CD4-positive, alpha-beta T cell treated with Interleukin-15 for 4 hours (primary cell): Measurements from ENCODE around the gene PGLYRP4.
"Not testable (repeated sequence)": the region's sequence is repeated elsewhere in the genome, so short reads cannot be mapped to it uniquely, and the experiment has no call there.

Experiments used
- DNase-seq: peaks from one replicate; pipeline ENCODE4 v3.0.0-alpha.2; 2020; ENCODE audit warnings: low spot score

The PGLYRP4 gene

DNA sequence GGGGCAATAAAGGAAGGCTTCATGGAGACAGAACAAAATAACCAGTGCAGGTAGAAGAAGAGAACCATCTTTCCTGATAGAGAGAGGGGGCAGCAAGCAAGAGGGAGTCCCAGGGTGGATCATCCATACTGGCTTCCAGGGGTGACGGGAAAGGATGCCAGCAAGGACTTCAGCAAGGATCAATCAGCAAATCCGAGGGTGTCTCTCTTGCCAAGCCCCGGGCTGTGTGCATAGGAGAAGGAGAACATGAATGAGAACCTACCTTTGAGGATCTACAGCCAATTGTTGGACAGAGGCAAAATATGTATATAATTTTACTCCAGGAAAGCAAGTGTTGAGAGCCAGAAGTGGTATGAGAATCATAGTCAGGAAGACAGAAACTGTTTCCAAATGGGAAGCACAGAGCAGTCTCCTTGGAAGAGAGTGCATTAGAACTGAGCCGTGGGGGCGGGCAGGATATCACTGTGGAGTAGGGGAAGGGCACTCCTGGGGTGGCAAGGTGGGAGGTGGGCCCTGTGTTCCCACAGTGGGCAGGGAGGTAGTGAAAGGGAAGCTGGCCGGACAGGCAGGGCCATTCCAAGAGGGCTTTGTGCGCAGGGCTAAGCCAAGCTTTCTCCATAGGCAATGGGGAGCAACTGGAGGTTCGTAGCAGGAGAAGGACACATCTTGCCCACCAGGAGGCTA is 7.9 kb upstream of the PGLYRP4 start:
- DNase-seq: no peak

DNA sequence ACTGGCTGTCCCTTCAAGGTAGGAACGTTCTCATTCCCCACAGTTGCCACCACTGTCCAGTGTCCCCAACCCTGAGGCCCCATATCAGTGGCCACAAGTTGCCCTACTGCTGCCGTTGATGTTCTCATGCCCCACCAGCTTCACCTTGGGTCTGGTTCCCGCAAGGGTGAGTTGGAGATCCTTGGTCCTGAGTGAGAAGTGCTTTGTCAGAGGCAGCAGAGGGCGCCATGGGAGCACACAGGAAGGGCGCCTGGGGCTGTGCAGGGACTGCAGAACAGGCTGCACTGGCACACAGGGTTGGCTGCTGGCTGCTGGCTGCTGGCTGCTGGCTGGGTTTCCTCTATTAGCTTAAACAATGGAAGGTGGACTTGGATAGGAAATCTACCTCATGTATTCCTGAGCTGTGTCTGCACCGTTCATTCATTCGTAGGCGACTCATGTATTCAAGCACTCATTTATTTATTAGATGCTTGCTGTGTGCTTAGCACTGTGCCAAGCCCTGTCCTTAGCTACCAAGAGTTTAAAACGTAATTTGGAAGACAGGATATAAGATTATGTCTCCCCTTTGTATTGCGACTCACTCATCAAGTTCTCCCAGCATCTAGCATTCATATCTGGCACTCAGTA is 6.9 kb upstream of the PGLYRP4 start:
- DNase-seq: peak; percentile 28

DNA sequence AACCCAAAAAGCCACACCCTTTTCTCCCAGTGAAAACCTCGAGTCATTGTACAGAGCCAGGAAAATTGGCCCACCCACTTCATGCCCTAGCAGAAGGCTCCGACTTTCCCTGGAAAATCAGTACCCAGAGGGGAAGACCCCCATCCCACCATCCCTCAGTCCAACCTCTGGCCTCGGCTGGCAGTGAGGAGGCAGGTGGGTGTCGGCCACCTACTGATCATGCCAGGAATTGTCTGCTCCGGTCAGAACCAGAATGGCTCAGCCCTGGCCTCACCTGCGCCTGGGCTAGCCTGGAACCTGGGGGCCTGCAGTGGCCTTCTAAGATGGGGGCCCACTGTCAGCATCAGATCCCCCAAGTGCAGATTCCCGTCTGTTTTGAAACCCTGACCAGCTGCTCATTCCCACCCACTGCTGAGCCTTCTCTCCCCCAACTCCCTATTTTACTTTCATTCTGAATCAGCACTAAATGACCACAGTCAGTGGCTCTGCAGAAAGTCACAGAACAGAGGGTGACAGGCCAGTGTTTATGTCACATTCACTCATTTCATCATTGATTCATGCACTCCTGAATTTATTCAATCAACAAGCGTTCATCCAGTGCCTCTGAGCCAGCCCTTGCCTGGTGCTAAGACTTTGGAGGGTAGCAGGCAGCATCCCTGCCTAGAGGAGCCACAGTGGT is 6.0 kb upstream of the PGLYRP4 start:
- DNase-seq: no peak

DNA sequence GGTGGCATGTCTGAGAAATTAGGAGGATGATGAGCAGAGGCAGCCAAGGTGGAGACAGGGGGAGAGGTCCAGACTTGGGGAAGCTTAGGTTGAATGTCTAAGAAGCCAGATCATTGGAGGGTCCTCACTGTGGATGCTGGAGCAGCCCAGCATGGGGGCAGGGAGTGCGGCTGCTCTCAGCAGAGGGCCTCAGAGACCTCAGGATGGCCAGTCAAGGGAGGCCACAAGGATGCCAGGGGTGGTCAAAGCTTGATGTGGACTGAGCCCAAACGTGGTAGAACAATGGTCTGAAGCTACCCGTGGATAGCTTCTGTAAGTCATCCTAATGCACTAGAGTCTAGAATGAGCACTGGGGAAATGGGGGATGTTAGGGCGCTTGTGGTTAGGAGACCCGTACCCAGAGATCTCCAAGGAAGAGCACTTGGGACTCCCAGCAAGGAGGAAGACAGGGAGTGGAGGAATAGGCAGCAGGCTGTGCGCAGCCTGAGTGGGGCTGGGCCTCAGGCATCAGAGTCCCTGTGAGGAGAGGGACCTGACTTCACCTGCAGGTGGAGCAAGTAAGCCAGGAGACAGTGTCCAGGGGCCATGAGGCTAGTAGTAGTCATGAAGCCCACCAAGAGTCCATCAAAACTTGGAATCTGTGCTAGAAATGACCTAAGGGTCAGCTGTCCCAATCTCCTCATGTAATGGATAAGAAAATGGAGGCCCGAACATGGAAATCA is 4.7 kb upstream of the PGLYRP4 start:
- no peak for DNase-seq

DNA sequence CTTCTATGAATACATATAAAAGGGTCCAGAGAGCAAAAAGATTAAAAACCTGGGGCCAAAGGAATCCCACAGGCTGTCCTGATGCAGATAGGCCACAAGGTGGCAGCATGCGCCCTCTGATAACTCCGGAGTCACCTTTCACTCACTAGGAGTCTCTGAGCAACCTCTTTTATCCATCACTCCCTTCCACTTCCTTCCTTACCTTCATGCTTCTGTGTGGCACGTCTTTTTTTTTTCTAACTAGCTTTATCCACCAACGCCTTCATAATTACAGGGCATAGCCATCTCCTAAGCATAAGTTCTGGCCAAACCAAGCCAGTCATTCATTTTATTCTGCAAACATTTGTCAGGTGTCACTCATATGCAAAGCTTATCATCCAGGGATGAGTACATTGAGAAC is 3.9 kb upstream of the PGLYRP4 start:
- peak; percentile 57 for DNase-seq

DNA sequence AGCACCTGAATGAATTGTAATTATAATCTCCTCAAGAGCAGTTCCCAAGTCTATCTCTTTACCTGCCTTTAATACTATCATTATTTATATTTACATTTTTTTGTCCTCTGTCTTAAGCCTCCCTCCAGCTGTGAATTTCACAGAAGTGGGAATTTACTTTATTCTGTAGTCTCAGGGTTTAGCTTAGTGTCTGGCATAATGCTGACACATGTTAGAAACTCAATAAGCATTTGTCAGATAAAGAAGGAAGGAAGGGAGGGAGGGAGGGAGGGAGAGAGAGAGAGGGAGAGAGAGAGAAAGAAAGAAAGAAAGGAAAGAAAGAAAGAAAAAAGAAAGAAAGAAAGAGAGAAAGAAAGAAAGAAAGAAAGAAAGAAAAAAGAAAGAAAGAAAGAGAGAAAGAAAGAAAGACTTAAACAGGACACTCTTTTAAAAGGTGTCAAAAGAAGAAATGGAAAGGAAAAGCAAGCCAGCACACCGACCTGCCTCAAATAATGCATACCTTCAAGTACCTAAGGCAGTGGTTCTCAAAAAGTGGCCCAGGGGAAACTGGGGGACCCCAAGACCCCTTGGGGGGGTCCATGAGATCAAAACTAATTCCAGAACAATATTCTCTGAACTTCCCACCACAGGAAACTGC is 1.8 kb upstream of the PGLYRP4 start:
- DNase-seq: no peak

DNA sequence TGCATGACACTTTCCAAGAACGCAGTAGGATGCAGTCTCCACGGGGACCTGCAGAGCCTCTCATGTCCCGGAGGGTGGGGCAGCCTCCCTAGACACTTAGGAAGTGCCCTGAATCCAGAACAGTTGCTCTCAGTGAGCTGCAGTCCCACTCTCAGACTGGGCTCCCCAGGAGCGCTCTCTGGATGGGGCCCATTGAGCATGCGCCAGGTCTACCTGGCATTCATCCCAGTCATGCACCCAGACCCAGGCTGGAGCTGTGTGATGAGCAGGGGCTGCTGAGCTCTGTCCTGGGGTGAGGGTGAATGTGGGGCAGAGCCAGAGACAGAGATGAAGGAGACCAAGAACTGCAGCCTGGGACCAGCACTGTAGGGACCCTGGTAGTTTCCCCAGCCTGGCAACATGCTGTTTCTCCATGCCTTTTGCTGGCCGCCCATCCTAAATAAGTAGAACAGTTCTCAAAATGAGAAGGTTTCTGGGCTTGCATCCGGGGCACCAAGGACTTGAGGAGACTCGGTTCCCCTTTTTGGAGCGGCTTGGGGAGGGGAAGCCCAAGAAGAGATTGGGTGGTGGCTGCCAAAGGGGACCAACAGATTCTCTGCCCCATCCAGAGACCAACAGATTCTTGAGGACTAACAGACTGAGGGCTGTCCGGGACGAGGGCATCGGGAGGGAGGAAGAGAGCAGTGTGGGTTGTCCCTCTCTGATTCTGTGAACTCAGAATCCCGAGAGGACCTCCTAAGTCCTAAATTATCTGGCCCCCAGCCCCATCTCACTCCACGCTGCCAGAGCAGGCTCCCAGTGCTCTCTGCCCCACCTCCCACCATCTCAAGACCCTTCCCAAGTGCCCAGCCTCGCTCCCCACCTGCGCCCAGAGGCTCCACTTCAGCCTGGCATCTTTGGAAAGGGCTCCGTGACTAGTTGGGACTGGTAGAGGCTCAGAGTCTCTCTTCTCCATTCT is 1.0 kb upstream of the PGLYRP4 start:
- no peak for DNase-seq

DNA sequence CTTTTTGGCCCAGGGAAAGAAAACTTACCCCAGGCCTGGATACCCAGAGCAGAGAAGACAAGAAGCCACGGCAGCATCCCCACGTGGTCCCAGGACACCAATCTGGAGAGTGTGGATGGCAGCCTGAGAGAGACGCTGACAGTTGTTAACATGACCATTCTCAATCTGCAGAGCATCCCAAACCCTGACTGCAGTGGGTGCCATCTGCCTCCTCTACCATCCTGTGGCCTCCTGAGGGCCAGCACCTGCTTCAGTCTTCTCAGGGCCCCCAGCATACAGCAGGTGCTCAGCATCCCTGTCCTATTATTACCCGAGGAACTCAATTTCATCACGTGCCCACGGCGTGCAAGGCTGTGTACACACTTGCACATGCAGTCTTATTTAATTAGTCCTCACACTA is 785 bp downstream of the PGLYRP4 start:
- no peak for DNase-seq

DNA sequence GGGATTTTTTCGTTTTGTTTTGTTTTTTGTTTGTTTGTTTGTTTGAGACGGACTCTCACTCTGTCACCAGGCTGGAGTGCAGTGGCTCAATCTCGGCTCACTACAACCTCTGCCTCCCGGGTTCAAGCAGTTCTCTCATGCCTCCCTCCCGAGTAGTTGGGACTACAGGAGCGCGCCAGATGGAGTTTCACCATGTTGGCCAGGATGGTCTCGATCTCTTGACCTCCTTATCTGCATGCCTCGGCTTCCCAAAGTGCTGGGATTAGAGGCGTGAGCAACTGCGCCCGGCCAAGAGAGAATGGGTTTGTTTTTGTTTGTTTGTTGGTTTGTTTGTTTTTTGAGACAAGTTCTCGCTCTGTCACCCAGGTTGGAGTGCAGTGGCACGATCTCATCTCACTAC is 1.6 kb downstream of the PGLYRP4 start:
- DNase-seq: not testable (repeated sequence)

DNA sequence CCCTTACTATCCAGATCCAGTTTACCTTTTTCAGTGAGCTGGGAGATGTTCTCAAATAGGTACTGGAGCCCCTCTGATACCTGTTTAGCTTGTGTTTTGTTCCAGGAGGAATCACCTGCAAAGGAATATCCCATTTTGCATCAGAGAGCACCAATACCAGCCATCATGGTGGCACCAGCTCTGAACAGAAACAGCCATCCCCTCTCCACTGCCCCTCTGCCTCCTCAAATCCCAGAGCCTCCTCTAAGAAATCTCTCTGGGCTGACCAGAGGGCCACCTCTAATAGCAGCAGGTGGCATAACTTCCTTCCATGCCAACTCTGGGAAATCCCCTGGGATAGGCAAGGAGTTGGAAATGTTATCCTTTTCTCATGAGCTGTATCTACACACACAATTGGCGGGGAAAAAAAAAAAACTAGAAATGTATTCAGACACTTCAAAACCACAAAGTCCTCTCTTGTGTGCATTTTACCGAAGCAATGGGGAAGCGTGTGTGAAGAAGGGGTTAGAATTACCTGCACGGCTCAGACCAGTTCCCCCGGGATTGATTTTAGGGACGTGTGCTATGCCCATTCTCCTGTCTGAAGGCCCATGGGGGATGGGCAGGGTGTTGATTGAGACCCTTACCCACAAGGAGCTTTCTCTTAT is 2.4 kb downstream of the PGLYRP4 start:
- no peak for DNase-seq

DNA sequence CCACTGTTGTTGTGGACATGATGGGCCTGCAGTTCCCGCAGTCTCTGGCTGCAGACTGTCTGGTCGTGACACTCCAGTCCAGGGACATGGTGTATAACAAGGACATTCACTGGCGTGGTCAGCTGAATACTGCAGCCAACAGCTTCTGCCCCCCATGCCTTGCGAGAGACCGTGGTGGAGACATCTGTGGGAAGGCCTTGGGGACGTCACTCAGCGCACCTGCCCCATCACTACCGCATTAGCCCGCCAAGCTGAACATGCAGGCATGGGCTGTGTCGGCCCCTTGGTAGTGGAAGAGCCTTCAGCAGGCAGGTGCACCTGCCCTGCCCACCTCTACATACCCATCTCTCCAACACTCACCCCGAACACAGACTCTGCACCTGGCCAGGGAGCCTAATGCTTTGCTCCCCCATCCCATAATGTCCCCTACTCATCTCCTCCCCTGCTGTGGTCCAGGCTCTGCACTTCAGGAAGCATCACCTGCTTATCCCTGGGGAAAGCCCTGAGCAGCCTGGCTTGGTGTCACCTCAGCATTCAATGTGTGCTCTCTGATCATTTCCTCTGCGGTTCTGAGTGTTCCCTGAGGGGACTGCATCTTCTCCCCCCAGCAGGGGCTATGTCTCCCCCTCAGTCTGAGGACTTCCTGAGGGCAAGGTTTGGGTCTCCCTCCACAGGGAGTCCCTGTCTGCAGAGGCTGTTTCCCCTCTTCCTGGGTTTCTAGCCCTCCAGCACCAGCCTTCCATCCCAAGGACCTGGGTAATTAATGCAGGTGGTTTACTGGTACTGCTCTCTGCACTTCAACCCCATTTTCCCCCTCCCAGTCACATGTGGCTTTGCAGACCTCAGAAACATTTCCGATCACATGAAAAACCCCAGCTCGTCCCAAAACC is 3.2 kb downstream of the PGLYRP4 start:
- DNase-seq: no peak

DNA sequence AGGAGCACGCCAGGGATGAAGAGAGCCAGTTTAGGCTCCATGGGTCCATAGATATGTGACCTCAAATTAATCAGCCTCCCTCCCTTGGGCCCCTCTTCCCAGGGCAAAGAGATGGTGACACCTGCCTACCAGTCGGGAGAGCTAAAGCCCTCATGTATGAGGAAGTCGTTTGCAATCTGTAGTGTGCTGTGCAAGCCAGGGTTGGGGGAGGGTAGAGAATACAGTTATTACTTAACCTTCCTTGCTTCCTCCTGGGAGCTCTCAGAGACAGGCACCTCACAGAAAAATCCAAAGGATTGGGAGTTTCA is 4.0 kb downstream of the PGLYRP4 start:
- no peak for DNase-seq

DNA sequence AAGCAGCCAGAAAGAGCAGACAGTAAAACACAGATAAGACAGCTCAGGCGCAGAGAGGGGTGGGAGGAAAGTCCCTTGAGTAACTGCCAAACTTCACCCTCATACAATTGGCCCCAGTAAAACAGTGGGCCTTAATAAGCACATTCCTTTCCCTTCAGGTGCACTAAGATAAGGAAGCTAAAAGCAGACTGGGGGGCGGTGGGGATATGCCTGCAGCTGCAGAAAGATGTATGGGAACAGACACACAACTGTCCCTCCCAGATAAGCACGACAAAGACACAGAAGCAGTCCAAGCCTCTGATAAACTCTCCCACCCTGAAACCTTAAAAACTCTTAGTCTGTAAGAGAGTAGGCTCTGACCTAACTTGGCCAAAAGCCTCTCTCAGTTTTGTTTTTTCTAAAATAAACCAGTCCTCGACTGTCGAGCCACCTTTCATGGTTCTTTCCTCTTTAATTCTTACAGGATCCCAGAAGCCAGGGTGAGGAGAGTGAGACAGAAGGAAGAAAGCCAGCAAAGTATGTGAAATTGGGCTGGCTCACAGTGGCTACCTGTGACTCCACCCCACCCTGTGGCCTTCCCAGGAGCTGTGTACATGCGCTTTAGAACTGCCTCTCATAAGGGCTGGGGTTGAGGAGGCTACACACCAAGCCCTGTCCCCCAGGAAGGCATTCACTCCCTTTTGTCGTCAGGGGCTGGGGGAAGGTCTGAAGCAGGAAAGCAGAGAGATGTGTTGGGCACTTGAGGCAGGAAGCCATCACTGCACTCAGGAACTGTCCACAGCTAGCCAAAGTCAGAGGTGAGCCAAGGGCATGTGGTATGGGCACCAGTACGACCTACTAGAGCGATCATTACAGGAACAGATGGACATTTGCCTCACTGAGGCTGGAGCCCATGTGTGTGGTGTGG is 4.6 kb downstream of the PGLYRP4 start:
- DNase-seq: no peak

DNA sequence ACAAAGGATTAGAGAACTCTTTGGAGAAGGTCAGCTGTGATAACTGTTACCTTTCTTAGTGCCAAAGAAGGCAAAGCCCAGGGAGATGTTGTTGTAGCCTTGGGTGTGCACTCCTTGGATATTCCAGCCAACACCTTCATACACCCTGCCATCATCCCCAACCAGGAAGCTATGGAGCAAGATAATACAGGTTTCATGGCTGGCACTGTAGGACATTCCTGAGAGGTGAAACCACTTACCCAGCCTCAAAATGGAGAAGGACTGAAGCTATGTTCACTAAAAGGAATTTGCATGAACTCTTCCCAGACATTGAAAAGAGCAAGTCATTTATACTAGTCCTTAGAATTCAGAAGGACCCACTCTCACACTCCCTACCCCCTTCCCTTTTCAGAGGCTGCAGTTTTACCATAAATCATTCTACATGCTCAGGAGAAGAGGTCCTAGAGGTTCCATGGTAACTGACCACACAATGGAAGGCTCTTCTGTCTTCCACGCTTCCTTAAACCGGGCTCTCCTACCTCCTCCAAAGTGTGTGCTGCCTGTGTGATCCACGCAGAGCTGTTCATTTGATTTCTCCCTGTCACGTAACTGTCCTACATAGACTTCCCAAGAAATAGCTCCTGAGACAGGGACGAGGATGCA is 5.5 kb downstream of the PGLYRP4 start:
- no peak for DNase-seq

DNA sequence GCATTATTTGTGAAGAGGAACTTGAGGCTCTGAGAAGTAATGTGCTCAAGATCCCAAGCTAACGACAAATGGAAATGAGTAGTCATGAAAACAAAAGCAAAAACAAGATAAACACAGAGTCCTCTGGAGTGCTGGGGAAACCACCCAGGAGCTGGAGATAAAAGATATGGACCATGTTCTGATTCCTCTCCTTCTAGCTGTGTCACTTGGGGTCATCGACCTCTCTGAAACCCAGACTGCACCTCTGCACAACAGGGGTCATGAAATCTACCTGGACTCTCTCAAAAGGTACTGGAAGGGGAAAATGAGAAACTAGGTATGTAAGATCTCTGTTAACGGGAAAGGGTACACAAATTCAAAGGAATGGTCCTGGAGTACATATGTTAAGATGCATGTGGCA is 6.5 kb downstream of the PGLYRP4 start:
- no peak for DNase-seq

DNA sequence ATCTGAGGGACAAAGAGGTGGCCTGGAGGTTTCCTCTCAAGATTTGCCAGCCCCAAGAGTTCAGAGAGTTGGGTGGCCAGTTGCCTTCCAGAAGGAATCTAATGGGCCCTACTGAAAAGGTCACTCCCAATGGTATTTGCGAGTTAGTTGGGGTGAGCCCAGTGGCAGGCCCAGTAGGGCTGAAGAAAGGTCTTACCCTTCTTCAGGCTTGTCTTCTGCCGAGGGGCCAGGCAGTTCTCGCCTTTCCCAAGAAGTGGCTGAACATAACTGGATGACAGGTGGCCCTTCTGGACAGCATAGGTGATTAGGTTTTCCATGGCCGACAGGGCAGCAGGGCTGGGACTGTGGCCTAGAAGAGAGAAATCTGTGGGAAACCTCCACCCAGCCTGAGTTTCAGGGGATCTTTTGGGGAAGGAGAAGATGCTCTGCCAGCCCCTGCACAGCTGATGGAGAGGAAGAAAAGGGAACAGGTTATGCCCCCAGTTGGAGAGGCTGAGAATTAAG is 7.2 kb downstream of the PGLYRP4 start:
- no peak for DNase-seq

DNA sequence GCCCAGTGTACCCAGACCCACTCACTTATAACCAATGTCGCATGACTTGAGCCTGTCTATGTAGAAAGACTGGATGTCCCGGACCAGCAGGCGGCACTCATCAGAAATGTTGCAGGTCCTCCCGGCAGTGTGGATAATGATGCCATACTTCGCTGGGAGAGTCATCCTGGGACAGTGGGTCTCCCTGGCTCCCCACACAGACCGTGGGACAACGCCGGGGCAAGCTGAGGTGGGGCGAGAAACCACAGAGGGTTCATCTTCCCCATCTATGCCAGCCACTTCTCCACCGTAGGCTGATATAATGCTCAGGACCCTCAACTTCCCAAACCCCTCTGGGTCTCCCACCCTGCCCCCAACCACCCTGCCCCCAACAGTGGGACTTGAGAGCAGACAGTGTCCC is 8.3 kb downstream of the PGLYRP4 start:
- no peak for DNase-seq

DNA sequence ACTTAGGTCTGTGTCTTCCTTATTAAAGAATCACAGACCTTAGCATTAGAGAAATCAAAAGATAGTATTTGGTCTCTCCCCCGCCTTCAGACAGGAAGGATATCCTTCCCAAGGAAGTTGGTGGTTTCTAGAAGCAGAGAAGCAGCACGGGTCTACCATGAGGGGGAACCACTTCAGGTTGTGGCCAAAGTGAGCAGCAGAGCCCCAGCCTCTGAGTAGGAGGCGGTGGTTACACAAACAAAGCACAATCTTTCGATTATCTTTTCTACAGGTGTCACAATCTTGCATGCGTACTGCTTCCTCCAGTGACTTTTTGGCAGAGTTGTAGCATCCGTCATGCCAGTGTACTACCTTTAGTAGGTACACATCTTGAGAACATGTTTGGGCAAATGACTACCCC is 8.8 kb downstream of the PGLYRP4 start:
- no peak for DNase-seq
